ENCODE results near the gene SRL.

The SRL gene

DNA sequence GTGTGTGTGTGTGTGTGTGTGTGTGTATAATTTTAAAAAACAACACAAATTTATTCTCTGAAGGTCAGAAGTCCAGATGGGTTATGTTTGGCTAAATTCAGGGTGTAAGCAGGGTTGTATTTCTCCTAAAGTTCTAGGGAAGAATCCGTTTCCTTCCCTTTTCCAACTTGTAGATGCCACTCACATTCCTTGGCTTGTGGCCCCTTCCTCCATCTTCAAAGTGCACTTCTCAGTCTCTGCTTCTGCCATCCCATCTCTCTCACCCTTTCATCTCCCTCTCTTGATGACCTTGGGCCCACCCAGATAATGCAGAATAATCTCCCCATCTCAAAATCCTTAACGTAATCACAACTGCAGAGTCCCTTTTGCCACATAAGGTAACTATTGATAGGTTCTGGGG lies 38.7 kb upstream of the SRL start:
- Histone ChIP-seq H3K36me3 (no peaks in the 10 kb centered on the region), H3K27me3 (no peaks in the 10 kb centered on the region), H3K9me3 (peaks cover 4% of the 10 kb centered on the region; the same call in 1 of the 2 replicates), H3K4me3 (ENCODE audit: low read depth, low read length) (no peak overlapping the region), H3K4me1 (no peaks in the 10 kb centered on the region)
- no peak for DNase-seq
- TF ChIP-seq, protein P1, sequence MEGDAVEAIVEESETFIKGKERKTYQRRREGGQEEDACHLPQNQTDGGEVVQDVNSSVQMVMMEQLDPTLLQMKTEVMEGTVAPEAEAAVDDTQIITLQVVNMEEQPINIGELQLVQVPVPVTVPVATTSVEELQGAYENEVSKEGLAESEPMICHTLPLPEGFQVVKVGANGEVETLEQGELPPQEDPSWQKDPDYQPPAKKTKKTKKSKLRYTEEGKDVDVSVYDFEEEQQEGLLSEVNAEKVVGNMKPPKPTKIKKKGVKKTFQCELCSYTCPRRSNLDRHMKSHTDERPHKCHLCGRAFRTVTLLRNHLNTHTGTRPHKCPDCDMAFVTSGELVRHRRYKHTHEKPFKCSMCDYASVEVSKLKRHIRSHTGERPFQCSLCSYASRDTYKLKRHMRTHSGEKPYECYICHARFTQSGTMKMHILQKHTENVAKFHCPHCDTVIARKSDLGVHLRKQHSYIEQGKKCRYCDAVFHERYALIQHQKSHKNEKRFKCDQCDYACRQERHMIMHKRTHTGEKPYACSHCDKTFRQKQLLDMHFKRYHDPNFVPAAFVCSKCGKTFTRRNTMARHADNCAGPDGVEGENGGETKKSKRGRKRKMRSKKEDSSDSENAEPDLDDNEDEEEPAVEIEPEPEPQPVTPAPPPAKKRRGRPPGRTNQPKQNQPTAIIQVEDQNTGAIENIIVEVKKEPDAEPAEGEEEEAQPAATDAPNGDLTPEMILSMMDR (IDR thresholded peaks at IDR 0.05; ENCODE audit: low read depth, low read length): no peak

DNA sequence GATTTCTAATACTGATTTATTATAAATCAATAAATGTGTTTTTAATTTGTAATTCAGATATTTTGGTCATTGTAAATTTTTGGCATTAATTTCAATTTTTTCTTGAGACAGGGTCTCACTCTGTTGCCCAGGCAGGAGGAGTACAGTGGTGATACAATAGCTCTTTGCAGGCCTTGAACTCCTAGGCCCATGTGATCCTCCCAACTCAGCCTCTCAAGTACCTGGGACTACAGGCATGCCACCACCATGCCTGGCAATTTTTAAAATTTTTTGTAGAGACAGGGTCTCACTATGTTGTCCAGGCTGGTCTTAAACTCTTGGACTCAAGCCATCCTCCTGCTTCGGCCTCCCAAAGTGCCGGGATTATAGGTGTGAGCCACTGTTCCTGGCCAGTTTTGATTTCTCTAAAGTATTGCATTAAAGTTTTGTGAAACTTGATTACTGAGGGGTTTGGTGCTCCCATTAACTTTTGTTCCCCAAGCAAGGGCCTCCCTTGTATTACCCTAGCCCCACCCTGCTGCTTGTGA lies 36.2 kb upstream of the SRL start:
- Histone ChIP-seq H3K36me3 (no peaks in the 10 kb centered on the region), H3K4me3 (ENCODE audit: low read depth, low read length) (no peak overlapping the region), H3K4me1 (no peaks in the 10 kb centered on the region), H3K9me3 (peaks cover 4% of the 10 kb centered on the region; the same call in 1 of the 2 replicates), H3K27me3 (no peaks in the 10 kb centered on the region)
- TF ChIP-seq, protein P1 (IDR thresholded peaks at IDR 0.05; ENCODE audit: low read depth, low read length): no peak
- DNase-seq: no peak

DNA sequence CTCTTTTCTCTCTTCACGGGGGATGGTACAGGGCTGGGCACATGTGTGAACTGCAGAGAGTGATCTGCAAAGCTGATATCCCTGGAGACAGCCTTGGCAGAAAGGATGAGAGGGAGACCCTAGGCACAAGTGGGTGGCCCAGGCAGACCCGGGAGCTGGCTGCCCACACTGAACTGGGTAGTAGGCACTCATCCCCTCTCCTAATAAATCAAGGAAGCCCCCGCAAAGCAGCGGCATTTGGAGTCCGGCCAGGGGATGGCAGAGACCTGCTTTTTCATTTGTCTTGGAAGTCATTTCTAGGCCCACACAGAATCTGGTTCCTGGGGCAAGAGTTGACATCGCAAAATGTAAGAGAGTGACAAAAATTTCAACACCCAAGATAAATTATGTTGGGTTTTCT lies 34.0 kb upstream of the SRL start:
- Histone ChIP-seq H3K36me3 (peaks cover 5% of the 10 kb centered on the region), H3K27me3 (no peaks in the 10 kb centered on the region), H3K9me3 (peaks cover 3% of the 10 kb centered on the region; the same call in 1 of the 2 replicates), H3K4me3 (ENCODE audit: low read depth, low read length) (no peak overlapping the region), H3K4me1 (no peaks in the 10 kb centered on the region)
- no peak for DNase-seq
- TF ChIP-seq, protein P1 (IDR thresholded peaks at IDR 0.05; ENCODE audit: low read depth, low read length): no peak

DNA sequence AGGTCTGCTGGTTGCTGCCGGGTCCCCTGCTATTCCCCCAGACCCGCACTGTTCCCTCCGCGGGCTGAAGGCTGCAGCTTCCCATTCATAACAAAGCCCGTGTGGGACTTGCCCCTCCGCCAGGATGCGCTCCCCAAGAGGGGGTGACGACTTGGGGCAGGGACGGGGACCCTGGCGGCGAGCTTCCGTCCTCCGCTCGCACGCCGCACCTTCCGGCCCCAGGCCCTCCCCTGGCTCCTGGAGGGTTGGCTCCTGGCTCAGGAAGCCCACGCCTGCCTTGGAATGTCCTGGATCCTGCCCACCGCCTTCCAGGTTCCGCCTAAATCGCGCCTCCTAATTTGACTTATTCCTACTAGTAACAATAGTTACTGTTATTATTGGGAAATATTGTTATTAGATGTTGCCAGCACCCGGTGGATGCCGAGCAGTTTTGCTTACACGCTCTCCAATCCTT lies 32.0 kb upstream of the SRL start:
- H3K9me3 ChIP-seq: no peaks in the 10 kb centered on the region
- H3K27me3 ChIP-seq: no peaks in the 10 kb centered on the region
- DNase-seq: peak; percentile 52

DNA sequence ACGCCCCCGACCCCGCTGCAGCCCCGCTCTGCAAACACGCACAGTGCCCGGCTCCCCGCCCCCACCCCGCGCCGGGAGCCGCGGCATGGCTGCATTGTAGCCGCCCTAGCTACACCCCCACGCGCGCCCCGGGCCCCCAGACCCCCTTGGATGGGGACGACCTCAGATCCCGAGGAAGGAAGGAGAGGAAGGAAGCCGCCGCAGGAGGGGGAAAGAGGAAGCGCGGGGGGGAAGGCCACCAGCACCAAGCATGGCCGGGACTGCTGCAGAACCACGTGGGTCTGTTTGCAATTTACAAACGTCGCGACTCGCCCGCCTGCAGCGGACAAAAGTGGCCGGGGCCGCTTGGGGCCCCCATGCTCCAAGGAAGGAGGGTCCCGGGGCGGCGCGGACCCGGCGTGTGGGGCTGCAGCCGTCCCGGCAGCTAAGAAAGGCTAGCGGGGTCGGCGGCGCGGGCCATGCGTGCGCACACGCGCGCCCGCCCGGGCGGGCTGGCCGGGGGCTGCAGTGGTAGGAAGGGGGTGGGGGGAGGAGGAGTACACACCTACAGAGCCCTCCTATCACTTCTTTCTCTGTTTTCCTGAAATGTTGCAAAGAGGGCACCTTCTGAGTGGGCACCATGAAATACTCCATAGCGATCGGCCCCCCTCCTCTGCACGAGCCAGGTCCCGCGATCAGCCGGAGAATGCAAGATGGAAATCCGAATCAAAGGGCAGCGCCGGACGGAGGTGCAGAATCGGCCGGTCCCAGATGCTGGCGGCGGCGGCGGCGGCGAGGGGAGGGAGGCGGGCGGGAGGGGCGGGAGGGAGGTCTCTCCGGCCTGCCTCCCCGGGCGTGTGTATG lies 30.5 kb upstream of the SRL start:
- Histone ChIP-seq H3K36me3 (peaks cover 18% of the 10 kb centered on the region), H3K4me3 (ENCODE audit: low read depth, low read length) (peak overlapping the region; percentile 85), H3K4me1 (no peaks in the 10 kb centered on the region), H3K9me3 (no peaks in the 10 kb centered on the region), H3K27me3 (no peaks in the 10 kb centered on the region)
- TF ChIP-seq, protein P1 (IDR thresholded peaks at IDR 0.05; ENCODE audit: low read depth, low read length): no peak
- DNase-seq: no peak

More for the DNA sequence above, 32.0 kb upstream of the SRL start:
- Histone ChIP-seq H3K36me3 (peaks cover 9% of the 10 kb centered on the region), H3K4me1 (no peaks in the 10 kb centered on the region), H3K4me3 (ENCODE audit: low read depth, low read length) (peak overlapping the region; percentile 85)
- TF ChIP-seq, protein P1 (IDR thresholded peaks at IDR 0.05; ENCODE audit: low read depth, low read length): peak; percentile 37; the same call in 1 of the 2 replicates

All from BE2C (cell line).